ENCODE measurements around the gene FOXP1. TPM values are rescaled to one million over a fixed set of nuclear protein-coding genes. Genes with fewer than 3 reads are reported as not detected.
A peak's percentile ranks its signal among the peaks of the same experiment; 100 is the strongest.

FOXP1 gene
- total and polyA plus RNA-seq, 2 of the 13 experiments (the other 11 are each of a cell fraction or from before 2014, with no cell fraction given): 40.4 to 59.0 TPM

DNA sequence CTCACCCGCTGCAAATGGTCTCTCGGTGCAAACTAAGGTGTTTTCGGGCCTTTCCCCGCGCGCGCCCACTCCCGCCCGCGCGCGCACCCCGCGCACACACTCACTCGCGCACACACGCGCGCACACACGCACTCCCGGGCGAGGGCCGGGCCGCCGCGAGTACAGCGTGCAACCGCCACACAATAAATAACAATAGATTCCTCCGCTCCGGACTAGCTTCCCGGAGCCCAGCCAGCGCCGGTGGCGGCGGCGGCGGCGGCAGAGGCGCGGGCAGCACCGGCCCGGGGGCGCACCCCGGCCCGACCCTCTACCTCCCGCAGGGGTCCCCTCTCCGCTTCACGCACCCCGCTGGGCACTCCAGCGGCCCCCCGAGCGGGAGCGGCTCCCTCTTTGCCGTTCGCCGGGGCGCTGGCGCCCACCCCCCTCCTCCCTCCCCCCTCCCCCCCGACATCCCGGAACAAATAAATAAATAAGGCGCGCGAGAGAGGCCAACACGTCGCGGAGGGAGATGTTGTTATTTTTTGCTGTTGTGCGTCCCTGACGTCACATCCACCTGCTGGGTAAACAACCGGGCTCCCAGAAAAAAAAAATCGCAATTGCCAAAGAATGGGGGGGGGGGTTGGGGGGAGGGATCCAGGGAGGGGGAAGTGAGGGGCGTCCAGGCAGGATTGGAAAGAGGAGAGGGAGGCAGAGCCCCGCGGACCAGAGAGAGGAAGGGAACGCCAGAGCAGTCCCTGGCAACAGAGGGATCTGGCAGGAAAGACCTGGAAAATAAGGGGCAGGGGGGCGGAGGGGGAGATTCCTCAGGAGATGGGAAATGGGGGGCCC is at the start of gene FOXP1 (continued):
- TF ChIP-seq, protein P1, sequence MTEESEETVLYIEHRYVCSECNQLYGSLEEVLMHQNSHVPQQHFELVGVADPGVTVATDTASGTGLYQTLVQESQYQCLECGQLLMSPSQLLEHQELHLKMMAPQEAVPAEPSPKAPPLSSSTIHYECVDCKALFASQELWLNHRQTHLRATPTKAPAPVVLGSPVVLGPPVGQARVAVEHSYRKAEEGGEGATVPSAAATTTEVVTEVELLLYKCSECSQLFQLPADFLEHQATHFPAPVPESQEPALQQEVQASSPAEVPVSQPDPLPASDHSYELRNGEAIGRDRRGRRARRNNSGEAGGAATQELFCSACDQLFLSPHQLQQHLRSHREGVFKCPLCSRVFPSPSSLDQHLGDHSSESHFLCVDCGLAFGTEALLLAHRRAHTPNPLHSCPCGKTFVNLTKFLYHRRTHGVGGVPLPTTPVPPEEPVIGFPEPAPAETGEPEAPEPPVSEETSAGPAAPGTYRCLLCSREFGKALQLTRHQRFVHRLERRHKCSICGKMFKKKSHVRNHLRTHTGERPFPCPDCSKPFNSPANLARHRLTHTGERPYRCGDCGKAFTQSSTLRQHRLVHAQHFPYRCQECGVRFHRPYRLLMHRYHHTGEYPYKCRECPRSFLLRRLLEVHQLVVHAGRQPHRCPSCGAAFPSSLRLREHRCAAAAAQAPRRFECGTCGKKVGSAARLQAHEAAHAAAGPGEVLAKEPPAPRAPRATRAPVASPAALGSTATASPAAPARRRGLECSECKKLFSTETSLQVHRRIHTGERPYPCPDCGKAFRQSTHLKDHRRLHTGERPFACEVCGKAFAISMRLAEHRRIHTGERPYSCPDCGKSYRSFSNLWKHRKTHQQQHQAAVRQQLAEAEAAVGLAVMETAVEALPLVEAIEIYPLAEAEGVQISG (CRISPR knock-in tag; IDR thresholded peaks at IDR 0.05): peak; percentile 62; the same call in 1 of the 2 replicates
- peak; percentile 47 for TF ChIP-seq TAF15 (IDR thresholded peaks at IDR 0.05; ENCODE audit: low read depth, low read length, poor library complexity, severe bottlenecking)
- TF ChIP-seq CHD2 (IDR thresholded peaks at IDR 0.05; ENCODE audit: low read depth, low read length): peak; percentile 50; the same call in 1 of the 2 replicates
- TF ChIP-seq ZBTB37 (CRISPR knock-in tag; IDR thresholded peaks at IDR 0.05): no peak
- no peak for TF ChIP-seq PTBP1 (IDR thresholded peaks at IDR 0.05; ENCODE audit: low read depth, low read length, poor library complexity, severe bottlenecking)
- no peak for TF ChIP-seq GABPA (IDR thresholded peaks at IDR 0.05; ENCODE audit: low read depth, low read length)
- peak; percentile 78 for TF ChIP-seq GABPA (CRISPR knock-in tag; IDR thresholded peaks at IDR 0.05; ENCODE audit: low read depth)
- no peak for TF ChIP-seq ZNF251 (CRISPR knock-in tag; IDR thresholded peaks at IDR 0.05)
- no peak; the same call in 1 of the 2 replicates for TF ChIP-seq POLR2G (IDR thresholded peaks at IDR 0.05; ENCODE audit: low read depth, low read length)
- TF ChIP-seq, protein P2, sequence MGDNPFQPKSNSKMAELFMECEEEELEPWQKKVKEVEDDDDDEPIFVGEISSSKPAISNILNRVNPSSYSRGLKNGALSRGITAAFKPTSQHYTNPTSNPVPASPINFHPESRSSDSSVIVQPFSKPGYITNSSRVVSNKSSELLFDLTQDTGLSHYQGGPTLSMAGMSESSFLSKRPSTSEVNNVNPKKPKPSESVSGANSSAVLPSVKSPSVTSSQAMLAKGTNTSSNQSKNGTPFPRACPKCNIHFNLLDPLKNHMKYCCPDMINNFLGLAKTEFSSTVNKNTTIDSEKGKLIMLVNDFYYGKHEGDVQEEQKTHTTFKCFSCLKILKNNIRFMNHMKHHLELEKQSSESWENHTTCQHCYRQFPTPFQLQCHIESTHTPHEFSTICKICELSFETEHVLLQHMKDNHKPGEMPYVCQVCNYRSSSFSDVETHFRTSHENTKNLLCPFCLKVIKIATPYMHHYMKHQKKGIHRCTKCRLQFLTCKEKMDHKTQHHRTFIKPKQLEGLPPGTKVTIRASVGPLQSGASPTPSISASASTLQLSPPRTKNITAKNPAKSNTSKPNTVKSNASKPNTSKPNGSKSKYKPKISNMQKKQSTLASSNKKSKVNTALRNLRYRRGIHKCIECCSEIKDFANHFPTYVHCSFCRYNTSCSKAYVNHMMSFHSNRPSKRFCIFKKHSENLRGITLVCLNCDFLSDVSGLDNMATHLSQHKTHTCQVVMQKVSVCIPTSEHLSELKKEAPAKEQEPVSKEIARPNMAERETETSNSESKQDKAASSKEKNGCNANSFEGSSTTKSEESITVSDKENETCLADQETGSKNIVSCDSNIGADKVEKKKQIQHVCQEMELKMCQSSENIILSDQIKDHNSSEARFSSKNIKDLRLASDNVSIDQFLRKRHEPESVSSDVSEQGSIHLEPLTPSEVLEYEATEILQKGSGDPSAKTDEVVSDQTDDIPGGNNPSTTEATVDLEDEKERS (CRISPR knock-in tag; IDR thresholded peaks at IDR 0.05): no peak
- TF ChIP-seq FOXO1 (CRISPR knock-in tag; IDR thresholded peaks at IDR 0.05): no peak; the same call in 1 of the 2 replicates
- no peak for TF ChIP-seq ZNF335 (CRISPR knock-in tag; IDR thresholded peaks at IDR 0.05)
- TF ChIP-seq, protein P3, sequence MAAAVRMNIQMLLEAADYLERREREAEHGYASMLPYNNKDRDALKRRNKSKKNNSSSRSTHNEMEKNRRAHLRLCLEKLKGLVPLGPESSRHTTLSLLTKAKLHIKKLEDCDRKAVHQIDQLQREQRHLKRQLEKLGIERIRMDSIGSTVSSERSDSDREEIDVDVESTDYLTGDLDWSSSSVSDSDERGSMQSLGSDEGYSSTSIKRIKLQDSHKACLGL (CRISPR knock-in tag; IDR thresholded peaks at IDR 0.05): 0 out of 2 replicates have a peak, but pooled peaks have one; percentile 8
- peak; percentile 43 for TF ChIP-seq SALL1 (CRISPR knock-in tag; IDR thresholded peaks at IDR 0.05)
- no peak for TF ChIP-seq ZSCAN29 (CRISPR knock-in tag; conservative IDR thresholded peaks at IDR 0.05)
- no peak for TF ChIP-seq FOXM1 (CRISPR knock-in tag; IDR thresholded peaks at IDR 0.05)
- TF ChIP-seq ZMYM4 (CRISPR knock-in tag; IDR thresholded peaks at IDR 0.05): no peak
- 0 out of 2 replicates have a peak, but pooled peaks have one; percentile 38 for TF ChIP-seq ZNF773 (CRISPR knock-in tag; IDR thresholded peaks at IDR 0.05; ENCODE audit: borderline replicate concordance)
- no peak for TF ChIP-seq CBX2 (IDR thresholded peaks at IDR 0.05; ENCODE audit: low read depth, low read length)
- TF ChIP-seq CBX2 (CRISPR knock-in tag; IDR thresholded peaks at IDR 0.05; ENCODE audit: low read depth): no peak
- TF ChIP-seq MYC (CRISPR knock-in tag; IDR thresholded peaks at IDR 0.05; ENCODE audit: borderline replicate concordance): peak; percentile 73; the same call in 1 of the 2 replicates
